HL-60/S4 (cell line): ENCODE results near the gene QRICH1.

ENCODE experiments used
- in situ Hi-C: fragments of 300-500 bp; cut with MboI; formaldehyde crosslinking; loops from 2 replicates; pipeline ENCODE4 v1.14.3; 2022; ENCODE audit warnings: low sequenced_read_pairs

Gene QRICH1

DNA sequence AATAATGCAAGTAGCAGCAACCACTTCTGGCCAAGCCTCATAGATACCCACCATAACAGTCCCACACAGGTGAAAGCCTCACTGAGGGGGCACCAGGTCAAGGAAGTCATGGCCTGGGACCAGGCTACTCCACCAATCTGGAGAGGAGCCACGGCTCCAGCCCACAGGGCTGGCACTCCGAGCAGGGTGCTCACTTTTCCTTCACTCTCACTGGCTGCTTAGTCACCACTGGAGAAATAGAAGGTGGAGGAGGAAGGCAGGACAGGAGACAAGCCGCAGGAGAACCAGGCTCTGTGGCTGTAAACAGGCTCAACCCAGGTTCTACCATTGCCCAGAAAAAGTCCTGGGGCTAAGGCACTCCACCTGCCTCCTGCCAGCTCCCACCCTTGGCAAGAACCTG is 25.6 kb upstream of the QRICH1 start:
- in situ Hi-C loops, result no loop called here

- in situ Hi-C loops, result no loop called here
These were observed 25.2 kb upstream of the QRICH1 start for GRCh38 chr3:49119036-49119435.

GRCh38 chr3:49112262-49112661 is 18.4 kb upstream of the QRICH1 start:
- in situ Hi-C loops, result no loop called here

DNA sequence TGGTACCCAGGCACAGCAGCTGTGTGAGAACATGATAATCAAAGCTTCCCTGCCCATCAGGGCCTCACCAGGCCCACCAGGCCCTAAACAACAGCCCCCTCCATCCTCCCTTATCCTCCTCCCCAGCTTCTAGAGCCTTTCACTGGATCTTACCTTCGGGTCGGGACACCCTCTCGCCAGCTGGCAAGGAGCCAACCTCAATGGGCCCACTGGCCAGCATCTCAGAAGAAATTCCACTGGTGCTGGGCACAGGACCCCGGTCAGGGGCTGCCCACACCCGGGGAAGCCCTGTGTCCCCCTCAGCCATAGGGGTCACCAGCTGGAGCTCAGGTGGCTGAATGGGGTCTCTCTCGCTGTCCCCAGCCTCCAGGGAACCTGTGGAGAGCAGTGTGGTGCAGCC is 17.5 kb upstream of the QRICH1 start:
- in situ Hi-C loops, result no loop called here

GRCh38 chr3:49110780-49111179 is 16.9 kb upstream of the QRICH1 start:
- in situ Hi-C loops, result no loop called here

DNA sequence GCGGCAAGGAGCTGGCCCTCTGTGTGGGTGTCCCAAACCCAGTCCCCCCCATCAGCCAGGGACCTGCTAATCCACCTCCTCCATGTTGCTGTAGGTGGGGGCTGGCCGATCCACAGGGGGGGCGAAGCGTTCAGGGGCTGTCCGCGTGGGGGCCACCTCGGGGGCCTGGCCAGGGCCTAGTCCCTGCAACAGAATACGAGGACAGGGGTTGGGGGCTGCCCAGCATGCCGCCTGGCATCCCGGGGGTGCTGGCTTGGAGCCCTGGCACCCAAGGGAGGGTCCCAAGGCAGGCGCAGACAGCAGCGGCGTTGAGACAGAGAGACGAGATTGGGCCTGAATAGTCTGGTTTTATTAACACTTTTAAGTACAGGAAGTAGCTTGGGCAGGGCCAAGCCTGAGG is 14.5 kb upstream of the QRICH1 start:
- in situ Hi-C loops, result no loop called here

- in situ Hi-C loops, result no loop called here
These were observed 10.8 kb upstream of the QRICH1 start, which contains the start of gene QARS1 for GRCh38 chr3:49104427-49105291. TSS of gene QARS1 (minus strand) at chr3:49104757. CDS start at chr3:49104733, 24 bp downstream.

DNA sequence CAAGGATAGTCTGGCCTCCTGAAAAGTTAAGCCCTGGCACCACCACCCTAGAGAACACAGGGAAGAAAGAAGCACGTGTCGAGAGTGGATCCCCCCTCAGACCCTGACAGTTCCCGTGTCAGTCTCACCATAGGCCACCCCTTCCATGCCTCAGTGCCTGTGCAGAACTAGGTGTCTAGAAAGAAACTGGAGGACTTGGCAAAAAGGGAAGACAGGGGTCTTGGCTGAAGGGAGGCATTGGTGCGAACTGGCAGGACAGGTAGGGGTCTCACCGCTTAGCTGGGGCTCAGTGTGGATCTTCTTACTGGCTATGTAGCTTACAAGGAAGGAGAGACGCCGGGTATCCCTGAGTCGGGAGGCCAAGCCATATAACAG is 10.2 kb upstream of the QRICH1 start:
- in situ Hi-C loops, result no loop called here

DNA sequence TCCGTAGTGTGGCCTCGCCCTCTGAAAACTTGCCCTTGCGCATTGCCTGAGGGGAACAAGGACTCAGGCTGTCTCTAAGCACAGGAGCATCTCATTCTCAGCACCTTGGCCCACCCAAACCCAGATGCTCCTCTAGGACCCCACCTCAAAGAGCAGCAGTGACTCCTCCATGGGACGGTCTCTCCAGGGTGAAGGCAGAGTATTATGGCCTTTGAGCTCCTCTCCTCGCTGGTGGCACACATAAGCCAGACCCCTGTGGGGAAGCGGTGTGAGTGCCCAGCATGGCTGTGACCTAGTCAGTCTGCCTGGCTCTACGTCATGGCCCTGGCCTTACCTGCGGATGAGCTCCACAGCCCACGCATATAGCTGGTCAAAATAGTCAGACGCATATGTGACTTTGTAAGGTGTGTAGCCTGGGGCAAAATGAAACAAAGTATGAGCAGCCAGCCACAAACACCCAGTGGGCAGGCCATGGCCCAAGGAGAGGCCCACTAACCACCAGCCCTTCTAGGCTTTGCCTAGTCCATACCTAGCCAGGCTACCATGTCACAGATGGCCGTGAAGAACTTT is 6.3 kb upstream of the QRICH1 start:
- in situ Hi-C loops, result no loop called here

DNA sequence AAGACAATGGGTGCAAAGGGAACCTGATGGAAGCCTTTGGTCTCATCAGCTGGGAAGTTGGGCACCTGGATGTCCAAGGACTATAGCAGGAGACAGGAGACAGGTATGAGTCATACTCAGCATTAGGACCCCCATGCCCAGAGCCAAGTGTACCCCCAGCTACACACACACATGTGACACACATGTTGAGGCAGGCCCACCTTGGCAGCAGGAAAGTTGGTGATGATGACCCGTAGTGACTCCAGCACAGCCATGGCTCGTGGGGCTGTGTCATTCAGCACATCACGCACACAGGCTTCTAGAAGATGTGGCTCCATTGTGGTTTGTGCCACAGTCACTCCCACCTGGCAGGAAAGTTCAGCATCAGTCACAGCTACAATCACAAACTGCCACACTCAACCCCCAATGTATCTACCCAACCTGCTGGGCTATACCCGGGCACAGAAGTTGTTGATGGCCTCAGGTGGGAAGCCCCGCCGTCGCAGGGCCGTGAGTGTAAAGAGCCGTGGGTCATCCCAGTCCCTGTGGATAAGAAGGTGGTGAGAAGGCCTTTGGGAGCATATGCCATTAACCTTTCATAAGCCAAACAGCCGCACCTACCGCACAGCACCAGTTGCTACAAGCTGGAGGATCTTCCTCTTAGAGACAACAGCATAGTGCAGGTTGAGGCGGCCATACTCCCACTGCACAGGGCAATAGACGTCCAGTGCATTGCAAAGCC is 5.2 kb upstream of the QRICH1 start:
- in situ Hi-C loops, result no loop called here

GRCh38 chr3:49098429-49098828 is 4.6 kb upstream of the QRICH1 start:
- in situ Hi-C loops, result no loop called here

DNA sequence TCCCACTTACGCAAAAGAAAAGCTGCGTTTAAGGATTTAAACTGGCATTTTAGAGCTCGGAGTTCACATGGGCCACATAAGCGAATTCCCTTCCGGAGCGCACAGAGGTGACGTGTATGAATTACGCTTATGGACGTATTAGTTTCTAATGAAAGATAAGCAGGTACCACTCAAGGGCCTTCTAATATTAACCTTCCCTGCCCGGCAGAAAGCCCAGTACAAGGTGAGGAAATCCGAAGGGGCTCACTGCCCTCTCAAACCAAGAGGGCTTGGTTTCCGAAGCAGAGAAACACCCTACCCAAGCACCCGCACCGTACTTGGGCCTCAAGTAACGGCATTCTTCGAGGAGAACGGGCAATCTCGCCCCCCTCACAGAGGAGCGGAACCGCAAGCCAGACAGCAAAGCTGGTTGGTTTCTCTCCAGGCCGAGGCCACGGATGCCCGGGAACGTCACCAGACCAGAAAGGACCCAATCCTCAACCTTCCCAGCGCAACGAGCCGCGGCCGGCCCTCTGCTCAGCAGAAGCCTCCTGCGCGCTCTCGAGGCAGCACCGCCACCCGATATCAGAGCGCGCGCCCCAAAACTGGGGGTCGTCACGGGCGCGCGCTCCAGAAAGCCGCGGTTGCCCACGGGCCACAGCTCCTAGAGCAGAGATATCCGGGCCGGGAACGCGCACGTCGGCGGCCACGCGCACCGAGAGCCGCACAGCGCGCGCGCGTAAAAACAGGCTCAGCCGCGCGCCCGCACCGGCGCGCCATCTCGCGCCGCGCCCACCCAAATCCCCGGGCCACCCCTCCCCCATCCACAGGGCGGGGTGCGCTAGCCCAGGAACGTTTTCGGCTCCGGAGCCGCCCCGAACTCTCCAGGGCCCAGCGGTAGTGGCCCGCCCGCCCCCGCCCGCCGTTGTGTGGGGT is 676 bp downstream of the QRICH1 start:
- in situ Hi-C loops, result no loop called here

DNA sequence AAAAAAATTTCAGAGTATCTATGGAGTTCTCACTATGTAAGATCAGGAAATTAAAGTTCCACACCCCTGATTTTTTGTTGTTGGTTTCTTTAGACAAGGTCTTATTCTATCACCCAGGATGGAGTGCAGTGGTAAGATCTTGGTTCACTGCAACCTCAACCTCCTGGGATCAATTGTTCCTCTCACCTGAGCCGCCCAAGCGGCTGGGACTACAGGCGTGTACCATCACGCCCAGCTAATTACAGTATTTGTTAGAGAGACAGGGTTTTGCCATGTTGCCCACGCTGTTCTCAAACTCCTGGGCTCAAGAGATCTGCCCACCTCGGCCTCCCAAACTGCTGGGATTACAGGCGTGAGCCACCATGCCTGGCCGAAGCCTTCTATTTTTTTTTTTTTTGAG is 12.4 kb downstream of the QRICH1 start:
- in situ Hi-C loops, result no loop called here

- in situ Hi-C loops, result no loop called here
These were observed 14.6 kb downstream of the QRICH1 start for GRCh38 chr3:49079270-49079669.

GRCh38 chr3:49076646-49077045 is 17.2 kb downstream of the QRICH1 start:
- in situ Hi-C loops, result no loop called here

DNA sequence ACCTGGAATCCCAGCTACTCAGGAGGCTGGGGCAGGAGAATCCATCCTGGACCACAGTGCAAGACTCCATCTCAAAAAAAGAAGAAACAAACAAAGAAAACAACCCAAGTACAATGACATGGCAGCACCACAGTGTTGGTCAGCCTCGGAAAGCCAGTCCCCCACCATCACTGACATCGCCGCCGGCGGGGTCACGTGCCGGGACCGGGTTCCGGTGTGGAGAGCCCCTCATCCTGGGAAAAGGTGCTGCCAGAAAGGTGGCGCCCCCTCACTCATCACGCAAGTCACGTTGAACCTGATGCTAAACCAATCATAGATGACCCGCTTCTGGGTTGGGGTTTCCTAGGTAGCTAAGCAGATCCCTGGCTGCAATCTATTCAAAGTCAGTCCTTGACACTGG is 17.8 kb downstream of the QRICH1 start:
- in situ Hi-C loops, result no loop called here

DNA sequence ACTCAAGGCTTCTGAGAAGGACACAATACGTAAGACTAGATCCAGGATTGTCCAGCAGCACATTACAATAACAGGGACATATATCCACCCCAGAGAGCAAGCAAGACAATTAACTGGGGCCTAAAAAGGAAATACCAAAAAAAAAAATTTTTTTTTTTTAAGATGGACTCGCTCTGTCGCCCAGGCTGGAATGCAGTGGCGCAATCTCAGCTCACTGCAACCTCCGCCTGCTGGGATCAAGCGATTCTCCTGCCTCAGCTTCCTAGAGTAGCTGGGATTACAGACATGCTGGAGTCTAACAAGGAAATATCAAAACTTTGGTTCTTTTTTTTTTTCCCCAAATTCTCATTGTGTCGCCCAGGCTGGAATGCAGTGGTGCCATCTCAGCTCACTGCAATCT is 35.9 kb downstream of the QRICH1 start:
- in situ Hi-C loops, result no loop called here

- in situ Hi-C loops, result no loop called here
These were observed 36.6 kb downstream of the QRICH1 start for GRCh38 chr3:49057268-49057667.

DNA sequence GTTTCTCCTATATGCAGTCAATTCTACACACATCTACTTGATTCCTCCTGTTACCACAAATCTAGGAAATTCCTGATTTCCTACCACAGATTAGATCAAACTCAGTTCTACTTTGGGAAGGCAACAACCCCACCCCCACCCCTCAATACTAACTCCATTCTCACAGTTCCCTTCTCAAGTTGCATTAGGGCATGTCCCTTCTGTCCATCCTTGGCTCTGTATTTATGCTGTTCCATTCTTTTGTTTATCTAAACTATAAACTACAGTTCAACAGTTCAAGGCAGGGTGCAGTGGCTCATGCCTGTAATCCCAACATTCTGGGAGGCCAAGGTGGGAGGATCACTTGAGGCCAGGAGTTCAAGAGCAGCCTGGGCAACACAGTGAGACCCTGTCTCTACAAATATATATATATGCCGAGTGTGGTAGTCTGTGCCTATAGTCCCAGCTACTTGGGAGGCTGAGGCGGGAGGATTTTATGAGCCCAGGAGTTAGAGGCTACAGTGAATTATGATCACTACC is 39.5 kb downstream of the QRICH1 start:
- in situ Hi-C loops, result no loop called here

DNA sequence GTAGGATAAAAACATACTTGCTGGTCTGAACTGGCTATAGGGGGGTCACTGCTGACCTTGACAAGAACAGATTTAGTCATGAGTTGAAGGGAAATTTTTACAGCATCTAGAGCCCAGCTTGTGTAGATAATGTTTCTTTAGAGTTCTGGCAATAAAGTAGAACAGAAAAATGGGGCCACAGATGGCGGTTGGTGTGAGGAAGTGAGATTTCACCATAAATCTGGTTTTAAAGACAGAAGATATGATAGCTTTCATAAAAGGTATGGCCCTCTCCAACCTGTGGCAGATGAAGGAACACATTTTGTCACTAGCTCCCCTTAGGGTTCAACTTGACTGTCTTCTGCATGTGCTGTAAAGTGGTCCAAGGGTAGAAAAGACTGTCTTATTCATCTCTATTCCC is 40.3 kb downstream of the QRICH1 start:
- in situ Hi-C loops, result no loop called here

- in situ Hi-C loops, result no loop called here
These were observed 58.6 kb downstream of the QRICH1 start for GRCh38 chr3:49035281-49035680.
